ENCODE results near the gene NLGN1. TPM values are rescaled to one million over a fixed set of nuclear protein-coding genes. Genes with fewer than 3 reads are reported as not detected.
A peak's percentile ranks its signal among the peaks of the same experiment; 100 is the strongest.

Gene NLGN1
- total RNA-seq, 1 donor: 6.1 TPM

- no peak overlapping the region for H3K4me3 ChIP-seq (ENCODE audit: low read depth, low read length)
- TF ChIP-seq CTCF (IDR thresholded peaks at IDR 0.05; ENCODE audit: insufficient read depth, low read length): no peak
- peak; percentile 7 for DNase-seq (ENCODE audit: low read depth)
Measured at GRCh38 chr3:173465112-173465511, 67.6 kb downstream of the NLGN1 start.

GRCh38 chr3:173465898-173466678 is 68.5 kb downstream of the NLGN1 start:
- TF ChIP-seq CTCF (IDR thresholded peaks at IDR 0.05; ENCODE audit: insufficient read depth, low read length): no peak
- no peak for DNase-seq (ENCODE audit: low read depth)
- no peak overlapping the region for H3K4me3 ChIP-seq (ENCODE audit: low read depth, low read length)

DNA sequence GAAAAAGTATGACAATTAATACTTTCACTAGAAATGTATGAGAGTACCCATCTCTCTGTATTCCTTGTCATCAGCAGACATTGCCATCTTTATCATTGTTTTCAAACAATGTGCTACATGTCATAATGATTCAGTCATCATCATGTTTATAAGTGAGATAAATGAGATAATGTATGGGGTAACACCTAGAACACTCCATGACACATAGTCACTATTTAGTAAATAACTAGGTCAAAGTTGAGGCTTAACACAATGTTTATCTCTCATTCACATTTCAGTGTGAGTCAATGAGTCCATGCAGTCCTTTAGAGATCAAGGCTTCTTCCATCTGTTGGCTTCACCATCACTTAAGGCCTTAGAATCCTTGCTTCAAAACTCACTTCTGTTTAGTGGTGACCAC is 70.0 kb downstream of the NLGN1 start:
- no peak for DNase-seq (ENCODE audit: low read depth)
- TF ChIP-seq CTCF (IDR thresholded peaks at IDR 0.05; ENCODE audit: insufficient read depth, low read length): no peak
- H3K4me3 ChIP-seq (ENCODE audit: low read depth, low read length): no peak overlapping the region

GRCh38 chr3:173473237-173473636 is 75.7 kb downstream of the NLGN1 start:
- no peak for DNase-seq (ENCODE audit: low read depth)
- H3K4me3 ChIP-seq (ENCODE audit: low read depth, low read length): no peak overlapping the region
- no peak for TF ChIP-seq CTCF (IDR thresholded peaks at IDR 0.05; ENCODE audit: insufficient read depth, low read length)

- no peak for DNase-seq (ENCODE audit: low read depth)
- no peak overlapping the region for H3K4me3 ChIP-seq (ENCODE audit: low read depth, low read length)
- TF ChIP-seq CTCF (IDR thresholded peaks at IDR 0.05; ENCODE audit: insufficient read depth, low read length): no peak
Measured at GRCh38 chr3:173479301-173479700, 81.8 kb downstream of the NLGN1 start.

- TF ChIP-seq CTCF (IDR thresholded peaks at IDR 0.05; ENCODE audit: insufficient read depth, low read length): no peak
- peak; percentile 2 for DNase-seq (ENCODE audit: low read depth)
- H3K4me3 ChIP-seq (ENCODE audit: low read depth, low read length): no peak overlapping the region
Measured at GRCh38 chr3:173501931-173502489, 104.5 kb downstream of the NLGN1 start.
